Measurements from ENCODE around the gene TNFRSF14. TPM values are rescaled to one million over a fixed set of nuclear protein-coding genes. Genes with fewer than 3 reads are reported as not detected.

The TNFRSF14 gene
- total RNA-seq, 1 experiment from 2014 or later = 1.5 TPM

DNA sequence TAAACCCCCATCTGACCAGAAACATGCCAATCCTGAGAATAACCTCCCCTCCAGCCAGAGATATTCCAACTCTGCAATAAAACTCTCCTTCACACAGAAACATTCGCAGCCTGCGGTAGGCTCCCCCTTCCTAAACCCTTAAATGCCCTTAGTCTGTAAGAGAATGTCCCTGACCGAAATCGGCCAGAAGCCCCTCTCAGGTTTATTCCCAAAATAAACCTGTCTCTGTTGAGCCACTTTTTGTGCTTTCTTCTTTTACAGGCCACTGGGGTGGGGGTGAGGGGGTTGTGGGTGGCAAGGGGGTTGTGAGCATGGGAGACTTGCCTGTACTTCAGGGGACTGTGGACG lies 35.0 kb downstream of the TNFRSF14 start:
- ChIA-PET CTCF (no interaction called here), POLR2A (no interaction called here)
- H3K9me3 Mint-ChIP-seq (ENCODE audit: unreplicated experiment) = no peaks in the 10 kb centered on the region
- no peaks in the 10 kb centered on the region for H3K4me1 Mint-ChIP-seq (ENCODE audit: low read depth, unreplicated experiment)
- H3K4me3 Mint-ChIP-seq (ENCODE audit: unreplicated experiment) = no peak overlapping the region
- H3K36me3 ChIP-seq (ENCODE audit: control insufficient read depth, insufficient read depth, low read length) = no peaks in the 10 kb centered on the region
- no peaks in the 10 kb centered on the region for H3K4me1 ChIP-seq
- no peaks in the 10 kb centered on the region for H3K27me3 Mint-ChIP-seq (ENCODE audit: insufficient read depth, unreplicated experiment)
- H3K9me3 ChIP-seq = no peaks in the 10 kb centered on the region
- DNase-seq = no peak
- H3K27me3 ChIP-seq (replicated peaks; ENCODE audit: control insufficient read depth, insufficient read depth, low read length) = no peaks in the 10 kb centered on the region
- no peak overlapping the region for H3K4me3 ChIP-seq (ENCODE audit: low read depth, low read length)
- H3K27ac Mint-ChIP-seq (ENCODE audit: unreplicated experiment) = no peak overlapping the region
- H3K36me3 Mint-ChIP-seq (ENCODE audit: insufficient read depth, unreplicated experiment) = peaks cover 3% of the 10 kb centered on the region
- intact Hi-C loops (cut with micrococcal nuclease; ENCODE audit: unreplicated experiment) = no loop called here
- BruUV-seq (replicated peaks) = no TSS peak
- TF ChIP-seq, protein P1, sequence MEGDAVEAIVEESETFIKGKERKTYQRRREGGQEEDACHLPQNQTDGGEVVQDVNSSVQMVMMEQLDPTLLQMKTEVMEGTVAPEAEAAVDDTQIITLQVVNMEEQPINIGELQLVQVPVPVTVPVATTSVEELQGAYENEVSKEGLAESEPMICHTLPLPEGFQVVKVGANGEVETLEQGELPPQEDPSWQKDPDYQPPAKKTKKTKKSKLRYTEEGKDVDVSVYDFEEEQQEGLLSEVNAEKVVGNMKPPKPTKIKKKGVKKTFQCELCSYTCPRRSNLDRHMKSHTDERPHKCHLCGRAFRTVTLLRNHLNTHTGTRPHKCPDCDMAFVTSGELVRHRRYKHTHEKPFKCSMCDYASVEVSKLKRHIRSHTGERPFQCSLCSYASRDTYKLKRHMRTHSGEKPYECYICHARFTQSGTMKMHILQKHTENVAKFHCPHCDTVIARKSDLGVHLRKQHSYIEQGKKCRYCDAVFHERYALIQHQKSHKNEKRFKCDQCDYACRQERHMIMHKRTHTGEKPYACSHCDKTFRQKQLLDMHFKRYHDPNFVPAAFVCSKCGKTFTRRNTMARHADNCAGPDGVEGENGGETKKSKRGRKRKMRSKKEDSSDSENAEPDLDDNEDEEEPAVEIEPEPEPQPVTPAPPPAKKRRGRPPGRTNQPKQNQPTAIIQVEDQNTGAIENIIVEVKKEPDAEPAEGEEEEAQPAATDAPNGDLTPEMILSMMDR (IDR thresholded peaks at IDR 0.05; ENCODE audit: insufficient read depth in 1 of 2, low read depth in 1 of 2, low read length in 1 of 2, severe bottlenecking in 1 of 2, unreplicated experiment in 1 of 2) = no peak

DNA sequence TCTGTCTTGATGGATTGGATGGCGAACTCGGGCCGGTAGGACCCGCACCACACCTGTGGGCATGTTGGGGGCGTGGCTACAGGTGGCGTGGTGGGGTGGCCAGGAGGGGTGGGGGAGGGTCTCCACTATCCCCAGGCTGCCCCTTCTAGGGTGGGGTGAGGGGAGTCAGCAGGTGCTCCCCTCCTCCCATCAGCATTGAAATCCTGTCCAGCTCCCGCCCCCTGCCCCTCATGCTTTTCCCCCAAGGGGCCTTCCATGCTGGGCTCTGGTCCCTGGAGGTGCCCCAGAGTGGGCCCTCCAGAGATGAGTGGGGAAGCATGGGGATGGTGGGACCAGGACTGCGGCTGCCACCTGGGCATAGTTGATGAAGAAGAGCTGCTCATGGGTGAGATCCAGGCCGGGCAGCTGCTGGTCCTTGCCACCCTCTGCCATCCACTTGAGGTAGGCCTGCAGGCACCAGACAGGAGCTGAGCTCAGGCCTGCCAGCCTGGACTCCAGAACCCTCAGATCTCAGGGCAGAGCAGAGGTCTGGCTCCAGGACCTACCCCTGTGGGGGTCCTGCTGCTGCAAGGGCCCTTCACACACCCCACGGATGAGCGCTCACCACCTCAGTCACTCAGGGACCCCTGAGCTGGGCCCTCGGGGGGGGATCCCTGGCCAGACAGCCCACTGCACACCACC lies 35.5 kb downstream of the TNFRSF14 start:
- Mint-ChIP-seq H3K4me1 (ENCODE audit: low read depth, unreplicated experiment) (no peaks in the 10 kb centered on the region), H3K9me3 (ENCODE audit: unreplicated experiment) (no peaks in the 10 kb centered on the region), H3K36me3 (ENCODE audit: insufficient read depth, unreplicated experiment) (no peaks in the 10 kb centered on the region), H3K4me3 (ENCODE audit: unreplicated experiment) (no peak overlapping the region), H3K27me3 (ENCODE audit: insufficient read depth, unreplicated experiment) (no peaks in the 10 kb centered on the region), H3K27ac (ENCODE audit: unreplicated experiment) (no peak overlapping the region)
- H3K36me3 ChIP-seq (ENCODE audit: control insufficient read depth, insufficient read depth, low read length) = no peaks in the 10 kb centered on the region
- POLR2A ChIA-PET = no interaction called here
- no peaks in the 10 kb centered on the region for H3K4me1 ChIP-seq
- peak in 1 of 2 experiments; percentile 13 for DNase-seq
- intact Hi-C loops (cut with micrococcal nuclease; ENCODE audit: unreplicated experiment) = no loop called here
- no peaks in the 10 kb centered on the region for H3K27me3 ChIP-seq (replicated peaks; ENCODE audit: control insufficient read depth, insufficient read depth, low read length)
- H3K4me3 ChIP-seq (ENCODE audit: low read depth, low read length) = no peak overlapping the region
- CTCF ChIA-PET = no interaction called here
- TF ChIP-seq, protein P1 (IDR thresholded peaks at IDR 0.05; ENCODE audit: insufficient read depth in 1 of 2, low read depth in 1 of 2, low read length in 1 of 2, severe bottlenecking in 1 of 2, unreplicated experiment in 1 of 2) = no peak
- no TSS peak for BruUV-seq (replicated peaks)
- no peaks in the 10 kb centered on the region for H3K9me3 ChIP-seq

DNA sequence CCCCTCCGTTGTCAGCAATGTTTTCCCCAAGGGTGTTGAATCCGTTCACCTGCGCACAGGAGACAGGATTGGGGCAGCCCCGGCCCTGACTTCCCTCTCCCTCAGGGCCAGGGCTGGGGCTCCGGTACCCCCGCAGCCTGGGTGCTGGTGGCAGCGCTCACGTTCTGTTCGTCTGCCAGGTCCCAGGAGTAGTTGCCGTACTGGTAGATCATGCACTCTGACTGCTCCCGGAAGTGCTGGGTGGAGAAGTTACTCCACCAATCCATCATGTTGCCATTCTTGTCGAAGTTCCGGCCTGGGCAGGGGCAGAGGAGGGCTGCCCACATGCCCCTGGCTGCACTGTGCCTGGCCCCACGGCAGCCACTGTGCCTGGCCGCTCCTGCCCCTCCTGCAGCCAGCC lies 36.5 kb downstream of the TNFRSF14 start:
- Histone ChIP-seq H3K4me1 (no peaks in the 10 kb centered on the region), H3K4me3 (ENCODE audit: low read depth, low read length) (no peak overlapping the region), H3K27me3 (replicated peaks; ENCODE audit: control insufficient read depth, insufficient read depth, low read length) (no peaks in the 10 kb centered on the region), H3K9me3 (no peaks in the 10 kb centered on the region), H3K36me3 (ENCODE audit: control insufficient read depth, insufficient read depth, low read length) (no peaks in the 10 kb centered on the region)
- ChIA-PET POLR2A (no interaction called here), CTCF (no interaction called here)
- H3K9me3 Mint-ChIP-seq (ENCODE audit: unreplicated experiment) = no peaks in the 10 kb centered on the region
- no peaks in the 10 kb centered on the region for H3K36me3 Mint-ChIP-seq (ENCODE audit: insufficient read depth, unreplicated experiment)
- H3K4me1 Mint-ChIP-seq (ENCODE audit: low read depth, unreplicated experiment) = no peaks in the 10 kb centered on the region
- TF ChIP-seq, protein P1 (IDR thresholded peaks at IDR 0.05; ENCODE audit: insufficient read depth in 1 of 2, low read depth in 1 of 2, low read length in 1 of 2, severe bottlenecking in 1 of 2, unreplicated experiment in 1 of 2) = no peak
- no peak overlapping the region for H3K27ac Mint-ChIP-seq (ENCODE audit: unreplicated experiment)
- peak in 1 of 2 experiments; percentile 11 for DNase-seq
- no peak overlapping the region for H3K4me3 Mint-ChIP-seq (ENCODE audit: unreplicated experiment)
- BruUV-seq (replicated peaks) = no TSS peak
- intact Hi-C loops (cut with micrococcal nuclease; ENCODE audit: unreplicated experiment) = no loop called here
- peaks cover 3% of the 10 kb centered on the region for H3K27me3 Mint-ChIP-seq (ENCODE audit: insufficient read depth, unreplicated experiment)

All from Caco-2 (cell line).